A673 (cell line): ENCODE results near the gene HELZ. TPM values are rescaled to one million over a fixed set of nuclear protein-coding genes. Genes with fewer than 3 reads are reported as not detected.

Experiments used
- BruUV-seq: library from RNA; stranded (reverse); fragments of 400-500 nt; replicated peaks from 2 replicates; lab custom pipeline; 2021; lab: Mats Ljungman, UMichigan
- CTCF ChIA-PET: fragments of 300-600 bp; sonication (Branson Sonifier 250); formaldehyde crosslinking; loops from one replicate; lab custom pipeline; 2022; ENCODE audit warnings: antibody characterized with exemption; lab: Charles Lee
- POLR2A ChIA-PET: fragments of 300-600 bp; sonication (Branson Sonifier 250); formaldehyde crosslinking; loops from one replicate; lab custom pipeline; 2022; ENCODE audit warnings: antibody characterized with exemption; ENCODE audit not compliant: low non-redundant PET; lab: Charles Lee
- DNase-seq: peaks from one replicate; pipeline ENCODE4 v3.0.0-alpha.2; 2015; ENCODE audit warnings: low spot score
- H3K27ac ChIP-seq: fragments of 200-600 bp; sonication (generic); 2 replicates; pipeline ENCODE4 v1.5.1; 2016; ENCODE audit warnings: mixed run types, low read depth, mild to moderate bottlenecking, mixed read lengths, antibody characterized with exemption, low read length; ENCODE audit not compliant: poor library complexity, severe bottlenecking
- H3K27me3 ChIP-seq: fragments of 200-600 bp; sonication (generic); replicated peaks from 2 replicates; pipeline ENCODE4 v1.6.1; 2017; ENCODE audit warnings: mixed run types, low read depth, mild to moderate bottlenecking, mixed read lengths, antibody characterized with exemption, low read length; ENCODE audit not compliant: insufficient read depth, poor library complexity
- H3K36me3 ChIP-seq: fragments of 200-600 bp; sonication (generic); 2 replicates; pipeline ENCODE4 v1.6.1; 2016; ENCODE audit warnings: mixed run types, mild to moderate bottlenecking, mixed read lengths, antibody characterized with exemption, low read length; ENCODE audit not compliant: insufficient read depth, poor library complexity, severe bottlenecking
- H3K4me1 ChIP-seq: fragments of 200-600 bp; sonication (generic); 2 replicates; pipeline ENCODE4 v1.6.1; 2017; ENCODE audit warnings: mixed run types, mild to moderate bottlenecking, mixed read lengths, antibody characterized with exemption, low read length; ENCODE audit not compliant: insufficient read depth, poor library complexity, severe bottlenecking
- H3K4me3 ChIP-seq: fragments of 200-600 bp; sonication (generic); 2 replicates; pipeline ENCODE4 v1.5.1; 2016; ENCODE audit warnings: low read depth, mixed run types, mild to moderate bottlenecking, mixed read lengths, low read length; ENCODE audit not compliant: poor library complexity, severe bottlenecking
- H3K9me3 ChIP-seq: fragments of 200-600 bp; sonication (generic); 2 replicates; pipeline ENCODE4 v1.6.1; 2016; ENCODE audit warnings: mixed run types, low read depth, mild to moderate bottlenecking, mixed read lengths, antibody characterized with exemption, low read length; ENCODE audit not compliant: poor library complexity, severe bottlenecking
- CTCF ChIP-seq: fragments of 300-800, 200-600 bp; sonication (generic); conservative IDR thresholded peaks from 2 replicates; pipeline ENCODE4 v1.5.1; 2017; ENCODE audit warnings: low read depth, mild to moderate bottlenecking, antibody characterized with exemption, low read length, moderate library complexity, mixed read lengths
- EZH2 ChIP-seq: fragments of 200-600 bp; sonication (generic); IDR thresholded peaks from 2 replicates; pipeline ENCODE4 v1.6.1; 2017; ENCODE audit warnings: borderline replicate concordance, low read depth, mild to moderate bottlenecking, mixed read lengths, antibody characterized with exemption, low read length; ENCODE audit not compliant: poor library complexity, severe bottlenecking
- intact Hi-C: fragments of 100-400 bp; cut with micrococcal nuclease; formaldehyde crosslinking; loops from one replicate; pipeline ENCODE4 v1.10.0; 2022; ENCODE audit not compliant: unreplicated experiment
- total RNA-seq: library from RNA; stranded (reverse); gene quantifications from 2 replicates; pipeline ENCODE4 v1.2.3, GENCODE V29; 2021

Gene HELZ
- total RNA-seq, 1 experiment from 2014 or later, result 57.3 TPM

- CTCF ChIA-PET, result no interaction called here
- intact Hi-C loops, result no loop called here
- H3K36me3 ChIP-seq, result no peaks in the 10 kb centered on the region
Observed at GRCh38 chr17:67092291-67092690, 152.7 kb downstream of the HELZ start.

GRCh38 chr17:67090341-67090740, 154.7 kb downstream of the HELZ start:
- CTCF ChIA-PET, result no interaction called here
- Histone ChIP-seq H3K4me3 (no peak overlapping the region), H3K9me3 (no peaks in the 10 kb centered on the region), H3K27ac (no peak overlapping the region), H3K4me1 (no peaks in the 10 kb centered on the region), H3K27me3 (no peaks in the 10 kb centered on the region), H3K36me3 (no peaks in the 10 kb centered on the region)
- no TSS peak for BruUV-seq
- TF ChIP-seq CTCF, result no peak
- TF ChIP-seq EZH2, result no peak
- POLR2A ChIA-PET, result no interaction called here
- DNase-seq, result no peak
- intact Hi-C loops, result no loop called here

More at GRCh38 chr17:67092291-67092690, 152.7 kb downstream of the HELZ start:
- DNase-seq, result no peak
- POLR2A ChIA-PET, result no interaction called here
- BruUV-seq, result no TSS peak
- H3K27ac ChIP-seq, result no peak overlapping the region
- no peaks in the 10 kb centered on the region for H3K27me3 ChIP-seq
- H3K4me3 ChIP-seq, result no peak overlapping the region
- H3K9me3 ChIP-seq, result no peaks in the 10 kb centered on the region
- H3K4me1 ChIP-seq, result no peaks in the 10 kb centered on the region
- TF ChIP-seq CTCF (no peak), EZH2 (no peak)

- H3K4me3 ChIP-seq, result no peak overlapping the region
- H3K4me1 ChIP-seq, result no peaks in the 10 kb centered on the region
- H3K27ac ChIP-seq, result no peak overlapping the region
- H3K9me3 ChIP-seq, result no peaks in the 10 kb centered on the region
- no peak for DNase-seq
- H3K36me3 ChIP-seq, result no peaks in the 10 kb centered on the region
- CTCF ChIA-PET, result no interaction called here
- no peaks in the 10 kb centered on the region for H3K27me3 ChIP-seq
- BruUV-seq, result no TSS peak
- POLR2A ChIA-PET, result interaction anchor here (0.6 kb wide), 1 partner anchor 269 kb away, joined by 3 read pairs; no protein-coding TSS in a partner anchor
- intact Hi-C loops, result no loop called here
- TF ChIP-seq CTCF (no peak), EZH2 (no peak)
Observed at GRCh38 chr17:67088639-67089038, 156.4 kb downstream of the HELZ start.
